ENCODE measurements around the gene KLC4. TPM values are rescaled to one million over a fixed set of nuclear protein-coding genes. Genes with fewer than 3 reads are reported as not detected.

Gene KLC4
- total and polyA plus RNA-seq, 2 experiments from 2014 or later = 10.4 to 15.0 TPM

GRCh38 chr6:43052225-43052841, 7.1 kb upstream of the KLC4 start:
- Histone ChIP-seq H3F3A (ENCODE audit: insufficient read depth) (no peaks in the 10 kb centered on the region), H3K9ac (peak overlapping the region; percentile 99), H3K36me3 (ENCODE audit: low read depth) (peaks cover 16% of the 10 kb centered on the region; the same call in 1 of the 2 replicates), H3K4me1 (ENCODE audit: insufficient read depth) (peaks cover 24% of the 10 kb centered on the region), H3K4me2 (ENCODE audit: unreplicated experiment) (peak overlapping the region; percentile 99), H3K27me3 (replicated peaks; ENCODE audit: insufficient read depth) (no peaks in the 10 kb centered on the region), H3K79me2 (ENCODE audit: insufficient read depth) (peaks cover 42% of the 10 kb centered on the region), H3K4me3 (peak overlapping the region; percentile 93), H3K9me3 (ENCODE audit: low read depth) (no peaks in the 10 kb centered on the region), H2AFZ (no peak overlapping the region), H3K9me2 (ENCODE audit: insufficient read depth) (no peaks in the 10 kb centered on the region), H3K27ac (peak overlapping the region; percentile 93), H4K20me1 (ENCODE audit: insufficient read depth) (no peaks in the 10 kb centered on the region)
- WGBS, 2 experiments (ENCODE audit: low coverage in 1 of 2, low lambda C conversion rate in 2 of 2, missing lambda C conversion rate in 2 of 2) = 82 to 83% methylated on average over 19 of the region's 19 CpGs
- no peak for TF ChIP-seq EZH2phosphoT487 (IDR thresholded peaks at IDR 0.05; ENCODE audit: insufficient read depth, low read depth)
- in situ Hi-C loops (cut with MboI) = no loop called here
- DNase-seq = no peak

DNA sequence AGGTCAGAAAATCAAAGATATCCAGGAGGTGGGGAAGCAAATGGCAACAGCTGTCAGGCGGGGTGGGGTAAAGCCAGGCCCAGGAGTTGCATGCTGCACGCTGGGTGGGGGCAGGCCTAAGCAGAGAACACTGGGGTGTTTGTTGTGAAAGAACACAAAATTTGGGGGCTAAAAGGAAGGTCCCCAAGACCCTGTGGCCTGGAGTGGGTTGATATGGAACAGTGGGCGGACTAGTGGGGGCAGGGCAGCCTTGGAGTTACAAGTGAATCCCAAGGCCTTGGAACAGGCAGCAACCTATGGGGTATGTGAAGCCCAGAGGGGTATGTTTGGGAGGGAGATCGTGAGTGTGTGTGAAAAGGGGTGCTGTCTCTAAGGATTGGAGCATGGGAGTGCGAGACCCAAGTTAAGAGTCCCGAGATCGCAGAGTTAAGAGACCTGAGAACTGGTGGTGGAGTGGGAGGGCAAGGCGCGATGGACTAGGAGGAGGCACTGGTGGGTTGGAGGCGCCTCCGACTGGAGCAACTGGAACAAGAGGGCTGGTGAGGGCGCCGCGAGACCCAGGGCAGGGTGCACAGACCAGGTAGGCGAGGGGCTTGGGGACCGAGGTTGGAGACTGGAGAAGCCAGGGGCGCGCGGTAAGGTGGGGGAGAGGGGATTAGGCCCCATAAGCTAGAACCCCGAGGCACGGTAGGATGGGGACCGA, 6.4 kb upstream of the KLC4 start:
- Histone ChIP-seq H3F3A (ENCODE audit: insufficient read depth) (no peaks in the 10 kb centered on the region), H3K4me1 (ENCODE audit: insufficient read depth) (peaks cover 24% of the 10 kb centered on the region), H4K20me1 (ENCODE audit: insufficient read depth) (no peaks in the 10 kb centered on the region), H3K27ac (peak overlapping the region; percentile 93), H3K79me2 (ENCODE audit: insufficient read depth) (peaks cover 48% of the 10 kb centered on the region), H3K9me3 (ENCODE audit: low read depth) (no peaks in the 10 kb centered on the region), H3K4me3 (peak overlapping the region; percentile 93), H3K36me3 (ENCODE audit: low read depth) (peaks cover 15% of the 10 kb centered on the region), H2AFZ (peak overlapping the region; percentile 21; the same call in 1 of the 2 replicates), H3K9me2 (ENCODE audit: insufficient read depth) (no peaks in the 10 kb centered on the region), H3K4me2 (ENCODE audit: unreplicated experiment) (peak overlapping the region; percentile 99), H3K9ac (peak overlapping the region; percentile 99), H3K27me3 (replicated peaks; ENCODE audit: insufficient read depth) (no peaks in the 10 kb centered on the region)
- TF ChIP-seq EZH2 (IDR thresholded peaks at IDR 0.05; ENCODE audit: insufficient read depth, poor library complexity, severe bottlenecking) (no peak), EZH2phosphoT487 (IDR thresholded peaks at IDR 0.05; ENCODE audit: insufficient read depth, low read depth) (no peak)
- in situ Hi-C loops (cut with MboI) = no loop called here
- peak; percentile 67 for DNase-seq
- WGBS, 2 experiments (ENCODE audit: low coverage in 1 of 2, low lambda C conversion rate in 2 of 2, missing lambda C conversion rate in 2 of 2) = 9 to 13% methylated on average over 22 of the region's 22 CpGs

DNA sequence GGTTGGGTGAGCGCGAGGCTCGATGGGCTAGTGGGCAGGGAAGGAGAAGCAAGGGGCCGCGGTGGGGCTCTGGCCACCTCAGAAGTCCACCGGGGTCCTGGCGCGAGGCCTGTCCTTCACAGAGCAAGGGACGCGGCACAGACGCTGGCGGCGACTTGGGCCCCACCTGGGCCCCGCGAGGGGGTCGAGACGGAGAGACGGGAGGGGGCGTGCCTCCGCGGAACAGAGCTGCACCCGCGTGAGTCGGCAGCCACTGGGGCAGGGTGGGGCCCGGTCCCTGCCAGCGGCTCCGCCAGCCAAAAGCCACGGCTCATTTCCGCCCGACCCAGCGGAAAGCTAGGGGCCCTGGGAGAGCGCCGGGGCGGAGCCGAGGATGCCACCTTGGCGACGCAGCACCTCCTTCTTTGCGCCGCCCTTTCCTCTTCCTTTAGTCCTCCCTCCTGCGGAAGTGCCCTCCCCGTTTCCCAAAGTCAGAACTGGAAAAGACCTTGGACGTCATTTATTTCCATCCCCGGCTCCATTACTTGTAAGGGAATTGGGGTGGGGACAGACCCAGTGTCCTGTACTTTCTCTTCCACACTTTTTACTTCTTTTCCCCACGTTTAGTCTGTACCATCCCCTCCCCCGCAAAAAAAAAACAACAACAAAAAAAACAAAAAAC, 5.8 kb upstream of the KLC4 start, which contains the start of gene CUL7:
Gene CUL7 (minus strand): TSS at position 307 of the 661 bp plus-strand sequence. CDS start 1,063 bp downstream, outside the sequence.
- 2 to 4% methylated on average over 32 to 43 of the region's 45 CpGs for WGBS, 2 experiments (ENCODE audit: low coverage in 1 of 2, low lambda C conversion rate in 2 of 2, missing lambda C conversion rate in 2 of 2)
- Histone ChIP-seq H3K4me1 (ENCODE audit: insufficient read depth) (peaks cover 29% of the 10 kb centered on the region), H4K20me1 (ENCODE audit: insufficient read depth) (no peaks in the 10 kb centered on the region), H3K4me2 (ENCODE audit: unreplicated experiment) (peak within 1 kb of the TSS; percentile 99), H3F3A (ENCODE audit: insufficient read depth) (no peaks in the 10 kb centered on the region), H3K9me3 (ENCODE audit: low read depth) (no peaks in the 10 kb centered on the region), H3K27ac (peak within 1 kb of the TSS; percentile 93), H3K4me3 (peak within 1 kb of the TSS; percentile 93), H3K9ac (peak within 1 kb of the TSS; percentile 99), H3K36me3 (ENCODE audit: low read depth) (peaks cover 10% of the 10 kb centered on the region), H3K9me2 (ENCODE audit: insufficient read depth) (no peaks in the 10 kb centered on the region), H3K79me2 (ENCODE audit: insufficient read depth) (peaks cover 55% of the 10 kb centered on the region), H3K27me3 (replicated peaks; ENCODE audit: insufficient read depth) (no peaks in the 10 kb centered on the region), H2AFZ (peak within 1 kb of the TSS; percentile 63)
- TF ChIP-seq EZH2 (IDR thresholded peaks at IDR 0.05; ENCODE audit: insufficient read depth, poor library complexity, severe bottlenecking) = no peak
- TF ChIP-seq EZH2phosphoT487 (IDR thresholded peaks at IDR 0.05; ENCODE audit: insufficient read depth, low read depth) = no peak
- peak; percentile 99 for DNase-seq
- in situ Hi-C loops (cut with MboI) = no loop called here

DNA sequence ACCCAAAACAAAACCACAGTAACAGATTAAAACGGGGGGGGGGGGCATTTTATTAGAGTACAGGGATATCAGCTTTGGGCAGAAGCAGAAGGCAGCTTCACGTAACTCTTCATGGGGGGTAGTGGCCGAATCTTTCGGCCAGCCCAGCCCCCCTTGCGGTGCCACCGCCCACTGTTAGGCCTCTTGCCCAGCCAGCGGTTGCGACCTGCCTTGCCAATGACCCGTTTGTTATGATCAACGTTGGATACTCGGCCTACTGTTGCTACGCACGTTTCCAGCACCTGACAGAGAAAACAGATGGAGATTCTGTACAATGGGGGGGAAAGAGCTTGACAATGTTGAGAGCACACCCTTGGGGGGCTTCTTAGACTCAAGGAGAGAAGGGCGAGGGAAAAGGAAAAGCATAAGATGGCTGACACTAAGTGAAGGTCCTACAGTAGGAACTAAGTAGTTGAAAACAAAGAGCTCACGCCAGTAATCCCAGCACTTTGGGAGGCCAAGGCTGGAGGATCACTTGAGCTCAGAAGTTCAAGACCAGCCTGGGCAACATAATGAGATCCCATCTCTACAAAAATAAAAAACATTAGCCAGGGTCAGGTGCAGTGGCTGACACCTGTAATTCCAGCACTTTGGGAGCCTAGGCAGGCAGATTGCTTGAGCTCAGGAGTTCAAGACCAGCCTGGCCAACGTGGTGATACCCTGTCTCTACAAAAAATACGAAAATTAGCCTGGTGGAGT, 5.1 kb upstream of the KLC4 start:
- Histone ChIP-seq H3K79me2 (ENCODE audit: insufficient read depth) (peaks cover 61% of the 10 kb centered on the region), H2AFZ (peak overlapping the region; percentile 63)
- in situ Hi-C loops (cut with MboI) = no loop called here

More for the DNA sequence above, 5.1 kb upstream of the KLC4 start:
- Histone ChIP-seq H4K20me1 (ENCODE audit: insufficient read depth) (no peaks in the 10 kb centered on the region), H3K4me2 (ENCODE audit: unreplicated experiment) (peak overlapping the region; percentile 54), H3K4me3 (peak overlapping the region; percentile 93), H3K27ac (peak overlapping the region; percentile 93), H3K4me1 (ENCODE audit: insufficient read depth) (peaks cover 29% of the 10 kb centered on the region), H3K9me2 (ENCODE audit: insufficient read depth) (no peaks in the 10 kb centered on the region), H3K9me3 (ENCODE audit: low read depth) (no peaks in the 10 kb centered on the region), H3K27me3 (replicated peaks; ENCODE audit: insufficient read depth) (no peaks in the 10 kb centered on the region), H3F3A (ENCODE audit: insufficient read depth) (no peaks in the 10 kb centered on the region), H3K36me3 (ENCODE audit: low read depth) (peaks cover 4% of the 10 kb centered on the region), H3K9ac (peak overlapping the region; percentile 99)
- WGBS, 2 experiments (ENCODE audit: low coverage in 1 of 2, low lambda C conversion rate in 2 of 2, missing lambda C conversion rate in 2 of 2) = 57 to 59% methylated on average over 17 of the region's 17 CpGs
- peak; percentile 21 for DNase-seq
- no peak for TF ChIP-seq EZH2 (IDR thresholded peaks at IDR 0.05; ENCODE audit: insufficient read depth, poor library complexity, severe bottlenecking)
- TF ChIP-seq EZH2phosphoT487 (IDR thresholded peaks at IDR 0.05; ENCODE audit: insufficient read depth, low read depth) = no peak
